Activated B cell treated with CpG ODN at 0.5 μM for 24 hours (primary cell): ENCODE results near the gene COL23A1. TPM values are rescaled to one million over a fixed set of nuclear protein-coding genes. Genes with fewer than 3 reads are reported as not detected.

Experiments used
- ATAC-seq: fragments of 200-7000 bp; cut with Tn5 transposase; one replicate; pipeline ENCODE4 v1.10.0; 2021; ENCODE audit warnings: low read depth, mild to moderate bottlenecking, moderate library complexity
- CTCF ChIA-PET: fragments of 350-600 bp; sonication (Branson Sonifier 250); formaldehyde crosslinking; loops from one replicate; lab custom pipeline; 2021; ENCODE audit warnings: antibody characterized with exemption; lab: Charles Lee
- POLR2A ChIA-PET: fragments of 350-600 bp; sonication (Branson Sonifier 250); formaldehyde crosslinking; loops from one replicate; lab custom pipeline; 2021; ENCODE audit warnings: antibody characterized with exemption; lab: Charles Lee
- DNase-seq: peaks from one replicate; pipeline ENCODE4 v3.0.0; 2022
- H3K27ac Mint-ChIP-seq: one replicate; pipeline ENCODE4 v1.8.0; 2020; ENCODE audit warnings: mixed read lengths
- H3K27me3 Mint-ChIP-seq: one replicate; pipeline ENCODE4 v1.8.0; 2021; ENCODE audit warnings: mixed read lengths
- H3K36me3 Mint-ChIP-seq: one replicate; pipeline ENCODE4 v1.8.0; 2021; ENCODE audit warnings: low read depth, mixed read lengths
- H3K4me1 Mint-ChIP-seq: one replicate; pipeline ENCODE4 v1.8.0; 2021; ENCODE audit warnings: mixed read lengths
- H3K4me3 Mint-ChIP-seq: one replicate; pipeline ENCODE4 v1.8.0; 2020; ENCODE audit warnings: mild to moderate bottlenecking, mixed read lengths
- H3K9me3 Mint-ChIP-seq: one replicate; pipeline ENCODE4 v1.8.0; 2020; ENCODE audit warnings: mixed read lengths
- CTCF ChIP-seq: fragments of 200-600 bp; IDR thresholded peaks from one replicate; pipeline ENCODE4 v1.8.0; 2022; ENCODE audit warnings: antibody characterized with exemption, mild to moderate bottlenecking
- intact Hi-C: fragments of 100-400 bp; cut with micrococcal nuclease; formaldehyde crosslinking; loops from one replicate; pipeline ENCODE4 v1.15.1; 2024
- total RNA-seq: library from RNA; stranded (reverse); gene quantifications from 2 replicates; pipeline ENCODE4 v1.2.3, GENCODE V29; 2022

Gene COL23A1
- total RNA-seq, 1 donor from 2014 or later, result not detected

- Mint-ChIP-seq H3K4me3 (no peak overlapping the region), H3K36me3 (no peaks in the 10 kb centered on the region), H3K9me3 (peaks cover 3% of the 10 kb centered on the region), H3K27ac (no peak overlapping the region), H3K4me1 (no peaks in the 10 kb centered on the region), H3K27me3 (peaks cover 5% of the 10 kb centered on the region)
- no peak for DNase-seq
- intact Hi-C loops, result no loop called here
- POLR2A ChIA-PET, result no interaction called here
- no peak for TF ChIP-seq CTCF
- CTCF ChIA-PET, result no interaction called here
- ATAC-seq, result no peak
Measured at GRCh38 chr5:178399701-178400095, 190.5 kb downstream of the COL23A1 start.

- no peak for ATAC-seq
- Mint-ChIP-seq H3K36me3 (no peaks in the 10 kb centered on the region), H3K27me3 (peaks cover 5% of the 10 kb centered on the region), H3K27ac (no peak overlapping the region), H3K9me3 (peaks cover 3% of the 10 kb centered on the region), H3K4me1 (no peaks in the 10 kb centered on the region), H3K4me3 (no peak overlapping the region)
- TF ChIP-seq CTCF, result no peak
- ChIA-PET POLR2A (no interaction called here), CTCF (no interaction called here)
- DNase-seq, result no peak
- intact Hi-C loops, result no loop called here
Measured at GRCh38 chr5:178398901-178399700, 191.1 kb downstream of the COL23A1 start.

- Mint-ChIP-seq H3K36me3 (no peaks in the 10 kb centered on the region), H3K27ac (no peak overlapping the region), H3K4me3 (no peak overlapping the region), H3K9me3 (peaks cover 3% of the 10 kb centered on the region), H3K27me3 (peaks cover 3% of the 10 kb centered on the region), H3K4me1 (no peaks in the 10 kb centered on the region)
- ChIA-PET CTCF (no interaction called here), POLR2A (no interaction called here)
- ATAC-seq (no peak), DNase-seq (no peak)
- intact Hi-C loops, result no loop called here
- TF ChIP-seq CTCF, result no peak
Measured at GRCh38 chr5:178396796-178397720, 193.1 kb downstream of the COL23A1 start.

- DNase-seq (no peak), ATAC-seq (no peak)
- ChIA-PET CTCF (no interaction called here), POLR2A (no interaction called here)
- no peaks in the 10 kb centered on the region for H3K9me3 Mint-ChIP-seq
- no peaks in the 10 kb centered on the region for H3K4me1 Mint-ChIP-seq
- no peak overlapping the region for H3K27ac Mint-ChIP-seq
- no peak overlapping the region for H3K4me3 Mint-ChIP-seq
- no peaks in the 10 kb centered on the region for H3K36me3 Mint-ChIP-seq
- no peak for TF ChIP-seq CTCF
- intact Hi-C loops, result no loop called here
- no peaks in the 10 kb centered on the region for H3K27me3 Mint-ChIP-seq
Measured at GRCh38 chr5:178394074-178394473, 196.1 kb downstream of the COL23A1 start.

GRCh38 chr5:178392931-178393394 lies 197.2 kb downstream of the COL23A1 start:
- ChIA-PET POLR2A (no interaction called here), CTCF (interaction anchor here (0.6 kb wide), 1 partner anchor 333 kb away, joined by 3 read pairs; no protein-coding TSS in a partner anchor)
- DNase-seq, result no peak
- no peaks in the 10 kb centered on the region for H3K9me3 Mint-ChIP-seq
- no peak for TF ChIP-seq CTCF
- H3K4me3 Mint-ChIP-seq, result no peak overlapping the region
- ATAC-seq, result no peak
- H3K27ac Mint-ChIP-seq, result no peak overlapping the region
- intact Hi-C loops, result no loop called here
- no peaks in the 10 kb centered on the region for H3K4me1 Mint-ChIP-seq
- H3K27me3 Mint-ChIP-seq, result peaks cover 4% of the 10 kb centered on the region
- no peaks in the 10 kb centered on the region for H3K36me3 Mint-ChIP-seq
